ENCODE results near the gene SYPL2.

SYPL2 gene

DNA sequence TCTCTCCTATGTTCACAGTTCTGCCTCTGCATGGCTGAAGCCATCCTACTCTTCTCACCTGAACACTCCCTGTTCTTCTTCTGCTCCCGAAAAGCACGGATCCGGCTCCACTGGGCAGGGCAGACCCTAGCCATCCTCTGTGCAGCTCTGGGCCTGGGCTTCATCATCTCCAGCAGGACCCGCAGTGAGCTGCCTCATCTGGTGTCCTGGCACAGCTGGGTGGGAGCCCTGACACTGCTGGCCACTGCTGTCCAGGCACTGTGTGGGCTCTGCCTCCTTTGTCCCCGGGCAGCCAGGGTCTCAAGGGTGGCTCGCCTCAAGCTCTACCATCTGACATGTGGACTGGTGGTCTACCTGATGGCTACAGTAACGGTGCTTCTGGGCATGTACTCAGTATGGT is 29.4 kb downstream of the SYPL2 start:
- DNase-seq (ENCODE audit: insufficient read length, low spot score) = no peak
- no peak for FAIRE-seq
- TF ChIP-seq, protein P1, sequence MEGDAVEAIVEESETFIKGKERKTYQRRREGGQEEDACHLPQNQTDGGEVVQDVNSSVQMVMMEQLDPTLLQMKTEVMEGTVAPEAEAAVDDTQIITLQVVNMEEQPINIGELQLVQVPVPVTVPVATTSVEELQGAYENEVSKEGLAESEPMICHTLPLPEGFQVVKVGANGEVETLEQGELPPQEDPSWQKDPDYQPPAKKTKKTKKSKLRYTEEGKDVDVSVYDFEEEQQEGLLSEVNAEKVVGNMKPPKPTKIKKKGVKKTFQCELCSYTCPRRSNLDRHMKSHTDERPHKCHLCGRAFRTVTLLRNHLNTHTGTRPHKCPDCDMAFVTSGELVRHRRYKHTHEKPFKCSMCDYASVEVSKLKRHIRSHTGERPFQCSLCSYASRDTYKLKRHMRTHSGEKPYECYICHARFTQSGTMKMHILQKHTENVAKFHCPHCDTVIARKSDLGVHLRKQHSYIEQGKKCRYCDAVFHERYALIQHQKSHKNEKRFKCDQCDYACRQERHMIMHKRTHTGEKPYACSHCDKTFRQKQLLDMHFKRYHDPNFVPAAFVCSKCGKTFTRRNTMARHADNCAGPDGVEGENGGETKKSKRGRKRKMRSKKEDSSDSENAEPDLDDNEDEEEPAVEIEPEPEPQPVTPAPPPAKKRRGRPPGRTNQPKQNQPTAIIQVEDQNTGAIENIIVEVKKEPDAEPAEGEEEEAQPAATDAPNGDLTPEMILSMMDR (IDR thresholded peaks at IDR 0.05; ENCODE audit: insufficient read depth, missing control alignments) = no peak

DNA sequence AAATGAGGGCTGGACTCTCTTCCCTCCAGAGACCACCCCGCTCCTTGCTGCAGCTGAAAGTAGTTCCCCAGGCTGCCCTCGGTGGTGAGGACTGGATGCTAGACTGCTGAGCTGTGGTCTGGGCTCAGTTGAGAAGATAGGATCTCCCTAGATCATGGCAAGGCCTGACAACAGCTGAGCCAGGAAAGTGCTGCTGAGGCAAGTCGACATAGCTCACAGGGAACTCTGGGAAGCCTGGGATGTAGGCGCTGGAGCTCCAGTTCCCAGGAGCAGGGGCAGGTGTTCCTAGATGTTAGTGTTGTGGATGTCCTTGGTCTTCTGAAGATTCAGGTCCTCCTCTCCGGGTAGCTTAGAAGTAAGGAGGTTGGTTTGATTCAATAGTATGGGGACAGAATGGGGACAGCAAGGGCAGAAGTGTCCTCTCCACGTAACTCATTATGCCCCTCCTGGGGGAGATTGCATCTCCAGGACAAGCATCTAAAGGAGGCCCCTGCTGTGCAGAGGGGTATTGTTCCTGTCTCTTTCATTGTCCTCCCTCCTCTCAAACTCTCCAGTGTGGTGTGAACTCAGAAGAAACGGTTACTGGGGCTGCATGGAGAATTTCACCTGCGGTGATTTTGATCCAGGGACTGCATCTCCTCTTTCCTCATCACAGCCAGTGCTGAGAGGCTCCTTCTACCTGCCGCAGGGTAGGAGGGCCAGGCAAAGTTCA is 31.3 kb downstream of the SYPL2 start:
- TF ChIP-seq, protein P1 (IDR thresholded peaks at IDR 0.05; ENCODE audit: insufficient read depth, missing control alignments) = no peak
- DNase-seq (ENCODE audit: insufficient read length, low spot score) (no peak), FAIRE-seq (no peak)

DNA sequence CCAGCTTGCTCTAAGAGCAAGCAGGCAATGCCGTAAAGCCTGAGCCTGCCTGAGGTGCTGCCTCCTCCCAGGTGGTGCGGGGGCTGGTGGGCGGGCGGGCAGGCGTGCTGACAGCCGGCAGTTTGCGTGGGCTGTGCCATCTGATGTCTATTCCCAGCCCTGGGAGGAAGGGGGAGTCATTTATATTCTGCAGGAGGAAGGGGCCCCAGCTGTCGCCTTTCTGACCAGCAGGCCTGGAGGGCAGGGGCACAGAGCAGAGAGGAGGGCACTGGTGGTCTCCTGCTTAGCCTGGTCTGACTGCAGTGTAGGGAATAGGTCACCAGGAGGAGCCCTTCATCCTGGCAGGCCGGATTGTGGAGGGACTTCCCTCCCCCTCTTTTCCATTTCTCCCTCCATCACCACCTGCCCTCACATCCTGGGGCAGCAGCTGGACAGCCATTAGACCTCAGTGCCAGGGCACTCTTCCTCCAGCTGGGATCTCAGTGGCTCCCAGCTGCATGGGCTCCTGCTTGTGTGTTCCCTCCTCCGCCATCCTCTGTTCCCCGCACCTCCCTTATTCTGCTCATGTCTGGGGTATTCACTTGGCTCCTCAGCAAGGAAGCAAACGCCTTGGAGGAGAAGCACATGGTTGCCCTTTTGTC is 31.9 kb downstream of the SYPL2 start:
- no peak for FAIRE-seq

DNA sequence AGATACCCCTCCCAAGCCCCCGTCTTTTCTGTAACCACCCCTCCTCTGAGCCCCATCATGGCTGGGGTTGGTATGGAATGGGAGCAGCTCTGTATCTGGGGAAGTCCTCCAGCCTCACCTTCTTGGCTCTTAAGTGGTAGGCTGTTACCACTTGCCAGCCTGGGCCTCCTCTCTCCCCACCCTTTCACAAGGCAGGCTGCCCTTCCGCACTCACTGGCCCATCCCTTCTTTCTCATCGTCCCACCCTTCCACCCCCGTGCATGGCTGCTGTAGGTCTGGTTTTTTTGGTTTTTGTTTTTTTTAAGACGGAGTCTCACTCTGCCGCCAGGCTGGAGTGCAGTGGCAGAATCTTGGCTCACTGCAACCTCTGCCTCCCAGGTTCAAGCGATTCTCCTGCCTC is 32.7 kb downstream of the SYPL2 start:
- TF ChIP-seq, protein P1 (IDR thresholded peaks at IDR 0.05; ENCODE audit: insufficient read depth, missing control alignments) = no peak
- DNase-seq (ENCODE audit: insufficient read length, low spot score) (no peak), FAIRE-seq (no peak)

More for the DNA sequence above, 31.9 kb downstream of the SYPL2 start:
- TF ChIP-seq, protein P1 (IDR thresholded peaks at IDR 0.05; ENCODE audit: insufficient read depth, missing control alignments) = peak; percentile 53
- no peak for DNase-seq (ENCODE audit: insufficient read length, low spot score)

DNA sequence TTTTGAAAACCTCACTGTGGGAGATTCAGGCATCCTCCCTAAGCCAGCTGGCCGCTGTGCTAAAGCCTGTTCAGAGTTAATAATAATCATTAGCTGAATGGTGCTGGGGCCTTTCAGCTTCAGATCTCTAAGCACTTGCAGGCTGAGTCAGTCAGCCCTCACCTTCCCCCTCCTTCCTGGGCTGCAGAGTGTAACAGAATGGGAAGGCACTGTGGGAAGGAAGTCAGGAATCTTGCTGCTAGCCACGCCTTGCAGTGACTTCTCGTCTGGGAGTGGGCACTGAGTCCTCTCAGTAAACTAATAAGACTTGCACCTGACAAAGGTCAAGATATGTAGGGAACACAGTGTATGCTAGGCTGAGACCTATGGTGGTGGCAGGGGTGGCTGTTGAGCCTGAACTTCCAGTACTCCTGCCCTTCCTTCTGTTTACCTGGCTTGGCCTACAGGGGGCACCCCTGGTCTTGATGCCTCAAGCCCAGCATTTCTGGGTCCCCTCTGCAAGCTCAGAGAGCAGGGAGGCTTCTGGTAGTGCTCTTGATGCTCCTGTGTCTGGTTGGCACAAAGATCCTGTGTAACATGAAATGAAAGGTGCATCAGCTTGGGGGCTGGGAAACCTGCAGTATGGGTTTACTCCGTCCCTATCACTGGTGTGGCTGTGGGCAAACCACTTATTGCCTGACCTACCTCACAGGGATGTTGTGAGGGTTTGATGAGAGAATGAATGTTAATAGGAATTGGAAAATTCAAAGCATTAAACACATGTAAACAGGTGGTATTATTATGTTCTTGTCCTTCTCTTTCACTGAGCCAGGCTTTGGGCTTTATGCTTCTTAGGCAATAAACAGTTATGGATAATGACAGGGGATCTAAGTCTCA is 33.6 kb downstream of the SYPL2 start:
- FAIRE-seq (no peak), DNase-seq (ENCODE audit: insufficient read length, low spot score) (no peak)
- TF ChIP-seq, protein P1 (IDR thresholded peaks at IDR 0.05; ENCODE audit: insufficient read depth, missing control alignments) = peak; percentile 29

DNA sequence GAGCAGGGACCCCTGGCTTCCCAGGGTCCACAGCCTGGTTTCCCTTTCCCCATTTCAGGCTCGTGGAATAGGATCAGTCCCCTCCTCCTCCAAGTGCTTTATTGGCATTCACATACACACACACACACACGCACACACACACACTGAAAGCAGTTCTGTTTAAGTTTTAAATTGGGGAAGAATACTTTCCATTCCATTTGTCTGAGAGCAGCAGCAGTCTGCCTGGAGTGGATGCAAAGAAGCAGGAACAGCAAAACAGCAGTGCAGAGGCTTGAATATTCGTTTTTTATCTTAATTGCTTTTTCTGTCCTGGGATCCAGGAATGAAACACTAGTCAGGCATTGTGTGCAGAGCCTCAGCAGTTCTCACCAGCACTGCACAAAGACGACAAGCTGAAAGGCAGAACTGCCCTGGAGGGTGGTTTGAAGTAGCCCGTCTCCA is 34.6 kb downstream of the SYPL2 start:
- DNase-seq (ENCODE audit: insufficient read length, low spot score) (no peak), FAIRE-seq (no peak)
- TF ChIP-seq, protein P1 (IDR thresholded peaks at IDR 0.05; ENCODE audit: insufficient read depth, missing control alignments) = no peak

Measured in D721Med (cell line).